Camera-type eye (tissue), 1 donor: ENCODE results near the gene WDR53. TPM values are rescaled to one million over a fixed set of nuclear protein-coding genes. Genes with fewer than 3 reads are reported as not detected.

ENCODE experiments used
- total RNA-seq: library from RNA; depleted of rRNA; stranded (reverse); fragments of >200 nt; gene quantifications from one replicate; pipeline ENCODE4 v1.2.3, GENCODE V29; 2014

The WDR53 gene
- total RNA-seq, result 10.4 TPM

DNA sequence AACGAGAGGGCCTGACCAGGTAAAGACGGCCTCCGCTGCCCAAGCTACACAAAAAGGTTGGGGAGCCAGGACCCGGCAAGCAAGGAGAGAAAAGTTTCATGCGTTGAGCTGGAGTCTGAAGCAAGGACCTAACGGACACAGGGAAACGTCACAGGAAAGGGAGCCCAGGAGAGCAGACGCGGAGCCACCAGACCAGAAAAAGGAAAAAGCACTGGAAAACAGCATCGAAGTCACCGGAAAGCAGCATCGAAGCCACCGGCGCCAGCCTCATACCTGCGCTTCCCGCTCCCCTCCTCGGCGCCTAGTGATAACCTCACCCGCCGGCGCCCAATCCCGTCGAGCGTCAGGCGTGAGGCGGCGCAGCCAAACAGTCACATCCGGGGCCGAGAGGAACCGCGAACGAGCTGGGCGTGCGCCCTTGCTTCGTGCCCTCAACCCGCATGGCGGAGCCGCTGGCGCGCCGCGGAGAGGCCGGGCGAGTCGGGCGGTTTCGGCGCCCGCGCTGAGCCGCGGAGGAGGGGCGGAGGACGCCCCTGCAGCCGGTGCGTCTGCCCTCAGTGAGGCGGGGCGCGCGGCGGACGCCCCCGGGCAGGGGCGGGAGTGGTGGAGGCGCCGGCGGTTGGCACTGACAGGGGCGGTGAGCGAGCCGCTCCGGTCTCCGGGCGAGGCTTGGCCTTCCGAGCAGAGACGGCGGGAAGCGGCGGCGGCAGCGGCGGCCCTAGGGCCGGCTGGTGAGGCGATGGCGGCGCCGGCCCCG lies at the start of gene WDR53, which contains the start of gene FBXO45:
Gene WDR53, minus strand, starts transcription at position 309 of the 757 bp plus-strand sequence. CDS start 7,079 bp downstream, outside the sequence.
Gene FBXO45, plus strand, starts transcription at position 415 of the 757 bp plus-strand sequence. Its CDS starts 325 bp downstream, at position 740.

DNA sequence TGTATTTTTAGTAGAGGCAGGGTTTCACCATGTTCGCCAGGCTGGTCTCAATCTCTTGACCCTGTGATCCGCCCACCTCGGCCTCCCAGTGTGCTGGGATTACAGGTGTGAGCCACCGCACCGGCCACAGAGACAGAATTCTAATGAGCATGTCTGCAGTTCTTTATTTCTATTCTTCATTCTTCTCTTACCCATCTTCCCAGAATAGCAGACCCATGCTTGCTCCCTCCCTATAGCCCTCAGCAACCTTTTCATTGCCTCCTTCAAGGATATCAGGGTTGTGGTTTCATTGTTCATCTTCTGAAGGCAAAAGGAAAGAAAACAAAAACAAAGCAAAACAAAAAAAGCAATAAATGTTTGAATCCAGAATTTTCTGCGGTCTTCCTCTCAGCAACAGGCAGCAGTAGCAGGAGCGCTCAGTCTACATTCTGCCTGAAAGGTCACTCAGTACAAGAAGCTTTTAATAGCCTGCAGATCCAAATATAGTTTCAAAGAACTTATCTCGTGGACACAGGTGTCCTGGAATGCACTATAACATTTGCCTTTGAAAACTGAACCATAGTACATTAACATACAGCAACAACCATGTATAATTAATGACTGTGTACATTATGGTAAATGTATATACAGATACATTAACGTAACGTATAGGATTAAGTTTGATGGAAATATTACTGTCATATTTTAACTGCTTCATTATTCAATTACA lies 53.3 kb downstream of the WDR53 start, which contains the start of gene SMCO1:
Gene SMCO1, minus strand, starts transcription at position 434 of the 709 bp plus-strand sequence. Its CDS starts 137 bp downstream, at position 297.

Other genes with a start within 250 kb of the WDR53 start
- gene TM4SF19, start 230.2 kb downstream of the WDR53 start, total RNA-seq, result not detected
- gene UBXN7, start 136.1 kb downstream of the WDR53 start, total RNA-seq, result 69.9 TPM
- 16.9 TPM for gene RNF168, start 64.8 kb downstream of the WDR53 start, total RNA-seq
- 0.38 TPM for gene SMCO1, start 53.2 kb downstream of the WDR53 start, total RNA-seq
- 25.0 TPM for gene FBXO45, start 106 bp upstream of the WDR53 start, total RNA-seq
- gene NRROS, start 71.1 kb upstream of the WDR53 start, total RNA-seq, result 4.5 TPM
- 7.4 TPM for gene CEP19, start 143.7 kb upstream of the WDR53 start, total RNA-seq
- 42.7 TPM for gene PIGX, start 143.8 kb upstream of the WDR53 start, total RNA-seq
- gene PAK2, start 171.3 kb upstream of the WDR53 start, total RNA-seq, result 59.7 TPM